WERI-Rb-1 (cell line): ENCODE data around the gene HOXC5.

ENCODE experiments used
- DNase-seq: peaks from one replicate; pipeline ENCODE4 v3.0.0-alpha.2; 2020
- H3K27ac ChIP-seq: fragments of 250-450 bp; sonication (Bioruptor Pico); 2 replicates; pipeline ENCODE4 v1.5.1; 2020; ENCODE audit warnings: mild to moderate bottlenecking, moderate library complexity
- H3K27me3 ChIP-seq: fragments of 250-450 bp; sonication (Bioruptor Pico); 2 replicates; pipeline ENCODE4 v1.5.1; 2021; ENCODE audit warnings: mild to moderate bottlenecking, low read depth, moderate library complexity; ENCODE audit not compliant: insufficient read depth, severe bottlenecking
- H3K36me3 ChIP-seq: fragments of 250-450 bp; sonication (Bioruptor Pico); 2 replicates; pipeline ENCODE4 v1.5.1; 2020; ENCODE audit warnings: mild to moderate bottlenecking, moderate library complexity
- H3K4me3 ChIP-seq: 2 replicates; pipeline ENCODE4 v1.5.1; 2011; ENCODE audit warnings: low read depth, mild to moderate bottlenecking, control low read depth, low read length
- H3K9me3 ChIP-seq: fragments of 250-450 bp; sonication (Bioruptor Pico); 2 replicates; pipeline ENCODE4 v1.5.1; 2021; ENCODE audit warnings: mild to moderate bottlenecking, moderate library complexity; ENCODE audit not compliant: severe bottlenecking
- CTCF ChIP-seq: IDR thresholded peaks from 2 replicates; pipeline ENCODE4 v1.5.1; 2011; ENCODE audit warnings: low read depth, mild to moderate bottlenecking, control low read depth, inconsistent platforms, low read length

The HOXC5 gene

GRCh38 chr12:54009171-54010052 is 23.4 kb upstream of the HOXC5 start:
- no peak for DNase-seq
- no peaks in the 10 kb centered on the region for H3K9me3 ChIP-seq
- no peaks in the 10 kb centered on the region for H3K27me3 ChIP-seq
- no peaks in the 10 kb centered on the region for H3K36me3 ChIP-seq
- H3K4me3 ChIP-seq = peak overlapping the region; percentile 82
- H3K27ac ChIP-seq = peak overlapping the region; percentile 92
- TF ChIP-seq CTCF = no peak

GRCh38 chr12:54010053-54010971 is 22.5 kb upstream of the HOXC5 start:
- peak overlapping the region; percentile 82 for H3K4me3 ChIP-seq
- TF ChIP-seq CTCF = no peak
- no peaks in the 10 kb centered on the region for H3K9me3 ChIP-seq
- H3K27ac ChIP-seq = peak overlapping the region; percentile 92
- H3K36me3 ChIP-seq = no peaks in the 10 kb centered on the region
- no peaks in the 10 kb centered on the region for H3K27me3 ChIP-seq
- DNase-seq = no peak

- no peak for TF ChIP-seq CTCF
- H3K36me3 ChIP-seq = no peaks in the 10 kb centered on the region
- no peak for DNase-seq
- H3K27ac ChIP-seq = peak overlapping the region; percentile 92
- no peaks in the 10 kb centered on the region for H3K9me3 ChIP-seq
- peak overlapping the region; percentile 82 for H3K4me3 ChIP-seq
- no peaks in the 10 kb centered on the region for H3K27me3 ChIP-seq
Measured at GRCh38 chr12:54010972-54011664, 21.7 kb upstream of the HOXC5 start.

DNA sequence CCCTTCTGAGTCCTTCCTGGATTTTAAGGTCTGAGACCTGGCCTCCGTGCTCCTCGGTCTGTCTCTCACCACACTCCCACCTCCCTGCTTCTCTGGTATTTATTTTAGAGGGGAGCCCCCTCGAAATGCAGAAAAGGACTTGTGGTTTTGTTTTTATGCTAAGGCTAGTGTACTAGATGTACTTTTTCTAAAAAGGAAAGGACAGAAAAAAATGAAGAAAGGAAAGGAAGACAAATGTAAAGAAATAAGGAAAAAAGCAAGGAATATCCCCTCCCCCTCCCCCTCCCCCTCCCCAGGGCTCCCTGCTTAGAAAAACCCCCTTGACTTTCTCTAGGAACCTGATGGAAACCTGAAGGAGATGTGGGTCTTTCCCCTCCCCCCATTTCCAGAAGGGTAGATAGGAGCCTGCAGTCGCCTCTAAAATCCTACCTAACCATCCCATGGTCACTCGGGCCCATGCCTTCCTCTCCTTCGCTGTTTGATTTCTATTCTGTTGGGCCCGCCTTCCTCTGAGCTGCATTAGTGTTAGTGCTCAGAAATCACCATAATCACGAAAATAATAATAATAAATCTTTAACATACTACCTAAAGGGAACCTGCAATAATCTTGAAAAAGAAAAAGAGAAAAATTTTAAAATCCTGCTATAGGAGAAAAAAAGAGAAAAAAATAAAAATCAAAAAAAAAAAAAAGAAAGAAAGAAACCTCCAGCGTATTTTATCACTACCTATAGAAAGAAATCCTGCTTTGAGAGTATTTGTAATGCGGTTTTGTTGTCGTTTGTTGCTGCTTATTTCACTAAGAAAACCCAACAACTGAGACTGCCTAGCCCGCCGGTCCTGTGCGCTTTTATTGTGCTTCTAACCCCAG is 21.0 kb upstream of the HOXC5 start:
- no peak for DNase-seq
- Histone ChIP-seq H3K4me3 (peak overlapping the region; percentile 82), H3K36me3 (no peaks in the 10 kb centered on the region), H3K27ac (peak overlapping the region; percentile 92), H3K9me3 (no peaks in the 10 kb centered on the region), H3K27me3 (no peaks in the 10 kb centered on the region)
- no peak for TF ChIP-seq CTCF
